K562 (cell line): Measurements from ENCODE around the gene SHMT1. TPM values are rescaled to one million over a fixed set of nuclear protein-coding genes. Genes with fewer than 3 reads are reported as not detected.
"Not testable (repeated sequence)": the region's sequence is repeated elsewhere in the genome, so short reads cannot be mapped to it uniquely, and the experiment has no call there.

Source experiments
- ATAC-seq: fragments of 200-7000 bp; cut with Tn5 transposase; 3 replicates; pipeline ENCODE4 v1.9.1; 2020; ENCODE audit warnings: moderate library complexity
- BruUV-seq: library from RNA; stranded (reverse); fragments of 400-500 nt; replicated peaks from 2 replicates; lab custom pipeline; 2021; lab: Mats Ljungman, UMichigan
- CTCF ChIA-PET: fragments of 300-600 bp; formaldehyde crosslinking; extraction: SDS; loops from one replicate; lab custom pipeline; 2021; ENCODE audit warnings: low intra/inter-chr PET ratio; lab: Yijun Ruan, JAX
- POLR2A ChIA-PET: fragments of 300-600, 350-650 bp; sonication (Branson Sonifier 250); formaldehyde crosslinking; extraction: SDS; loops from one replicate; lab custom pipeline; 2021; ENCODE audit warnings: antibody characterized with exemption, inconsistent platforms; lab: Yijun Ruan, JAX
- DNase-seq, 4 experiments: peaks; one replicate each; pipeline versions ENCODE4 v3.0.0 to v3.0.0-alpha.2; 2011 to 2018; ENCODE audit warnings: low spot score in 3 of 4, mixed read lengths in 3 of 4; ENCODE audit errors: extremely low read depth in 1 of 4
- FAIRE-seq: peaks from 2 replicates; lab custom pipeline; 2011; peaks lifted over from hg19 to GRCh38; lab: Jason Lieb, UNC
- H2AFZ ChIP-seq: 2 replicates; pipeline ENCODE4 v1.6.0; 2011; ENCODE audit warnings: low read depth, low read length, control low read depth, inconsistent platforms
- H3K27ac ChIP-seq: fragments of 200-600 bp; 3 replicates; pipeline ENCODE4 v1.8.0; 2011; ENCODE audit warnings: low read depth, mild to moderate bottlenecking, control low read depth, inconsistent platforms, low read length, moderate library complexity, mixed read lengths; ENCODE audit errors: extremely low read depth
- H3K27me3 ChIP-seq, 2 experiments: fragments of 300-600 bp in 1 of 2; 2 replicates in 1 of 2; 3 replicates in 1 of 2; pipeline versions ENCODE4 v1.6.0 to v1.8.0; 2011; ENCODE audit warnings: inconsistent platforms in 2 of 2, low read length in 2 of 2, mild to moderate bottlenecking in 1 of 2, mixed read lengths in 1 of 2, moderate library complexity in 1 of 2; ENCODE audit not compliant: control insufficient read depth in 2 of 2, insufficient read depth in 2 of 2
- H3K36me3 ChIP-seq: fragments of 300-600 bp; 3 replicates; pipeline ENCODE4 v1.8.0; 2011; ENCODE audit warnings: mild to moderate bottlenecking, low read length, inconsistent platforms; ENCODE audit not compliant: control insufficient read depth, insufficient read depth
- H3K4me1 ChIP-seq, 2 experiments: fragments of 200-600 bp in 1 of 2; replicated peaks in 1 of 2; 2 replicates in 1 of 2; 3 replicates in 1 of 2; pipeline versions ENCODE4 v1.5.1 to v1.8.0; 2011; ENCODE audit warnings: inconsistent platforms in 2 of 2, low read length in 2 of 2, mild to moderate bottlenecking in 1 of 2, mixed read lengths in 1 of 2, moderate library complexity in 1 of 2; ENCODE audit not compliant: control insufficient read depth in 2 of 2, insufficient read depth in 2 of 2
- H3K4me2 ChIP-seq: 2 replicates; pipeline ENCODE4 v1.6.1; 2011; ENCODE audit warnings: low read length, control low read depth, inconsistent platforms, mixed read lengths; ENCODE audit not compliant: insufficient read depth
- H3K4me3 ChIP-seq: fragments of 200-600 bp; sonication (generic), shearing (Covaris generic); 2 replicates; pipeline ENCODE4 v1.5.1; 2016; ENCODE audit warnings: control low read depth, inconsistent platforms
- H3K79me2 ChIP-seq: fragments of 200-600 bp; 3 replicates; pipeline ENCODE4 v1.8.0; 2011; ENCODE audit warnings: low read length, inconsistent platforms; ENCODE audit not compliant: control insufficient read depth, insufficient read depth
- H3K9ac ChIP-seq, 2 experiments: 2 replicates each; pipeline versions ENCODE4 v1.6.0 to v1.6.1; 2011; ENCODE audit warnings: low read depth in 2 of 2, low read length in 2 of 2, control low read depth in 1 of 2, inconsistent platforms in 1 of 2, mild to moderate bottlenecking in 1 of 2, mixed read lengths in 1 of 2; ENCODE audit not compliant: insufficient read depth in 1 of 2
- H3K9me1 ChIP-seq: one replicate; pipeline ENCODE4 v1.6.0; 2011; ENCODE audit warnings: inconsistent platforms, mild to moderate bottlenecking, low read length, moderate library complexity; ENCODE audit not compliant: control insufficient read depth, insufficient read depth
- H3K9me3 ChIP-seq: replicated peaks from 2 replicates; pipeline ENCODE4 v1.5.1; 2011; ENCODE audit warnings: low read depth, low read length, inconsistent platforms; ENCODE audit not compliant: control insufficient read depth, insufficient read depth
- H4K20me1 ChIP-seq: replicated peaks from 2 replicates; pipeline ENCODE4 v1.6.1; 2011; ENCODE audit warnings: low read length, inconsistent platforms, mixed read lengths; ENCODE audit not compliant: control insufficient read depth, insufficient read depth
- WGBS: fragments of 100-300 bp; shearing (Covaris generic); methylation state at CpG from one replicate; pipeline ENCODE4 v1.1.6; 2016; ENCODE audit warnings: low coverage, mixed read lengths; ENCODE audit not compliant: insufficient coverage; ENCODE audit errors: missing lambda C conversion rate; 5-methylcytosine and 5-hydroxymethylcytosine counted together
- in situ Hi-C: fragments of 300-500 bp; cut with MboI; formaldehyde crosslinking; loops from 4 replicates; pipeline ENCODE4 v1.15.0; 2018; ENCODE audit warnings: inconsistent platforms, mixed read lengths
- intact Hi-C: fragments of 100-400 bp; cut with micrococcal nuclease; formaldehyde crosslinking; loops from 2 replicates; pipeline ENCODE4 v1.14.2; 2022
- polyA plus RNA-seq, 8 experiments: library from polyadenylated mRNA; depleted of rRNA in 4 of 8; stranded (reverse) in 5 of 8; unstranded in 3 of 8; fragments of >200 nt; fragmentation: Nextera tagmentation in 2 of 8; fragmentation: Illumina TruSeq in 1 of 8; extraction: Ambion mirVana in 2 of 8; extraction: Trizol in 1 of 8; gene quantifications; 2 replicates each; pipeline versions ENCODE4 v1.2.1 to v1.2.3, GENCODE V29; 2011 to 2014; ENCODE audit warnings: inconsistent platforms in 1 of 8, missing spikeins in 1 of 8
- total RNA-seq, 7 experiments: library from RNA; depleted of rRNA in 6 of 7; stranded (reverse); fragments of >200 nt in 6 of 7; fragmentation: Illumina TruSeq in 2 of 7; extraction: Trizol in 2 of 7; gene quantifications; 2 replicates each; pipeline versions ENCODE4 v1.2.1 to v1.2.3, GENCODE V29; 2011 to 2021; ENCODE audit warnings: low replicate concordance in 1 of 7

Gene SHMT1
- total and polyA plus RNA-seq, 9 of the 15 experiments (the other 6 are each of a cell fraction or from before 2014, with no cell fraction given), result 3.3 to 31.2 (median 23.3) TPM

DNA sequence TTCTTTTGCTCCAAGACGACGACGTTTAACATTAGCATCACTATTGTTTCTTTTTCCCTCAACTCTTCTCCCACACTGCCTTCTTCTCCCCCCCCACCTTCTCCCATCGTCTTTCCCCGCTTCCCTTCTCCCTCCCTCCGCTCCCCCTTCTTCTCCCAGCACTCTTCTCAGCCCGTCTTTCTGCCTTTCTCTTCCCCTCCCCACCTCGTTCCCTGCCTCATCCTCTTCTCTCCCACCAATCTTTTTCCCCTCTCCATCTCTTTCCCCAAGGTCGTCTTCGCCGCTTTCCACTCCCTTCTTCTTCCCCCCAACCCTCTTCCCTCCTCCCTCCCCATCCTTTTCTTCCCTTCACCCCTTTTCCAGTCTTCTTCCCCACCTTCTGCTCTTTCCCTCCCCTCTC is 47.4 kb upstream of the SHMT1 start:
- not testable (repeated sequence) for H3K4me3 ChIP-seq, ATAC-seq
- no CpG with 5 or more reads among the region's 11 CpGs for WGBS

DNA sequence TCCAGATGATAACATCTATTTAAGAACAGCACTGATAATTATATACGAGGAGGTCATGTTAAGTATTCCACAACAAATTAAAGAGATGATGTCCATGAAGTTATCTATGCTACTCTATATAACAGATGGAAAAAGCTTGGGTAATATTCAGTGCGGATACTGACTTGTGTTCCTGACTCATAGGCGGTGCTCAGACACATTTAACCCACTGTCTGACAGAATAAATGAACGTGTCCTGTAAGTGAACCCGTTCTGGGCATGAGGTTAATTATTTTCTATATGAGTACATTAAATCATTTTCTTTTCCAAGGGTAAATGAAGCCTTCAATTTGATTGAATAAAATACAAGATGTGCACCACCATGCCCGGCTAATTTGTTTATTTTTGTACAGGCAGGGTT is 46.0 kb upstream of the SHMT1 start:
- WGBS, result 8% methylated on average over 5 of the region's 6 CpGs
- H3K79me2 ChIP-seq, intact Hi-C loops, H3K9me3 ChIP-seq, H3K4me1 ChIP-seq, ATAC-seq, H3K9ac ChIP-seq, FAIRE-seq, H3K27me3 ChIP-seq, POLR2A ChIA-PET, H3K4me2 ChIP-seq, in situ Hi-C loops, H3K27ac ChIP-seq, H2AFZ ChIP-seq, CTCF ChIA-PET, H4K20me1 ChIP-seq, DNase-seq, H3K36me3 ChIP-seq, BruUV-seq, H3K9me1 ChIP-seq, H3K4me3 ChIP-seq: not testable (repeated sequence)

More for the DNA sequence above, 47.4 kb upstream of the SHMT1 start:
- H3K4me1 ChIP-seq, intact Hi-C loops, POLR2A ChIA-PET, H3K4me2 ChIP-seq, H2AFZ ChIP-seq, H3K9me3 ChIP-seq, H3K79me2 ChIP-seq, DNase-seq, in situ Hi-C loops, CTCF ChIA-PET, H4K20me1 ChIP-seq, H3K9ac ChIP-seq, BruUV-seq, H3K27me3 ChIP-seq, FAIRE-seq, H3K27ac ChIP-seq, H3K36me3 ChIP-seq, H3K9me1 ChIP-seq: not testable (repeated sequence)

DNA sequence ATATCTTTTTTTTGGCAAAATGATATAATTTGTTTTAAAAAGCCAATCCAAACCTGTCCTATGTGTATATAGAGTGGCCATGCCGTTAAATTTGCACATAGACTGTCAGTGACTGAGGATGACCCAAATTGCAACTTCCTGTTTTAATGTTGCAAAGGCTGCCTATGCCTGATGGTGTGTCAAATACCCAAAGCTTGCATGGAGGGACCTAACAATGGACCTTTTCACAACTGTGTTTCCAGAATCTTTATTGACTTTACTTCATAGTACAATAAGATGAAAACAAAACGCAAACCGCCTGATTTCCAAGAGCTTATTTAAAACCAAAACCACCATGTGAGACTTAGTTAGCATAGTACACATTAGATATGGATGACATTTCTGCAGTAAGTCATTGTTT is 45.6 kb upstream of the SHMT1 start:
- WGBS, result 2% methylated on average over 3 of the region's 3 CpGs
- H3K4me3 ChIP-seq, H3K4me2 ChIP-seq, H3K79me2 ChIP-seq, H3K36me3 ChIP-seq, H3K9ac ChIP-seq, in situ Hi-C loops, H3K4me1 ChIP-seq, CTCF ChIA-PET, intact Hi-C loops, DNase-seq, H3K27me3 ChIP-seq, H4K20me1 ChIP-seq, ATAC-seq, FAIRE-seq, H3K27ac ChIP-seq, H2AFZ ChIP-seq, BruUV-seq, H3K9me1 ChIP-seq, H3K9me3 ChIP-seq, POLR2A ChIA-PET: not testable (repeated sequence)

DNA sequence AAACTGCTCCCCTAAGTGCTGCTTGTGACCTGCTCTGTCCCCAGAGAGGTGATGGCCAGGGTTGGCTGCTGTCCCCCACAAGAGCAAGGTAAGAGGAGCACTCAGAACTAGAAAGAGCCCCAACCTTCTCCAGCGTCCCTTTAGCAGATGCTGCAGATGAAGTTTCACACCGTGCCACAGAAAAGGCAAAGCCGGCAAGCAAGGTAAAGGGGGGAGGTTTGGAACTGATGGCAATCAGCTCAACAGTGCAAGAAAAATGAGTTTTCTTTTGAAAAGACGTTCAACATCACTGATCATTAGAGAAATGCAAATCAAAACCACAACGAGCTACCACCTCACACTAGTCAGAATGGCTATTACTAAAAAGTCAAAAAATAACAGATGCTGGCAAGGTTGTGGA is 40.3 kb upstream of the SHMT1 start:
- H3K27ac ChIP-seq, DNase-seq, in situ Hi-C loops, H3K4me2 ChIP-seq, H3K4me3 ChIP-seq, H3K27me3 ChIP-seq, CTCF ChIA-PET, POLR2A ChIA-PET, H3K79me2 ChIP-seq, H3K4me1 ChIP-seq, H3K9me3 ChIP-seq, H3K9me1 ChIP-seq, H3K9ac ChIP-seq, ATAC-seq, FAIRE-seq, H4K20me1 ChIP-seq, intact Hi-C loops, H3K36me3 ChIP-seq, BruUV-seq, H2AFZ ChIP-seq: not testable (repeated sequence)
- WGBS, result no CpG with 5 or more reads among the region's 5 CpGs
